Measurements from ENCODE around the gene LRG1.

Gene LRG1

GRCh38 chr19:4492337-4493103 is 47.3 kb downstream of the LRG1 start:
- DNase-seq = no peak

- DNase-seq = no peak
Measured at GRCh38 chr19:4491446-4491845, 48.4 kb downstream of the LRG1 start.

- no peak for DNase-seq
Measured at GRCh38 chr19:4488496-4488895, 51.3 kb downstream of the LRG1 start.

- no peak for DNase-seq
Measured at GRCh38 chr19:4487572-4487971, 52.3 kb downstream of the LRG1 start.

All from OCI-M1 (cell line).